Measurements from ENCODE around the gene TMEM140.
"Not testable (repeated sequence)": the region's sequence is repeated elsewhere in the genome, so short reads cannot be mapped to it uniquely, and the experiment has no call there.

Gene TMEM140

DNA sequence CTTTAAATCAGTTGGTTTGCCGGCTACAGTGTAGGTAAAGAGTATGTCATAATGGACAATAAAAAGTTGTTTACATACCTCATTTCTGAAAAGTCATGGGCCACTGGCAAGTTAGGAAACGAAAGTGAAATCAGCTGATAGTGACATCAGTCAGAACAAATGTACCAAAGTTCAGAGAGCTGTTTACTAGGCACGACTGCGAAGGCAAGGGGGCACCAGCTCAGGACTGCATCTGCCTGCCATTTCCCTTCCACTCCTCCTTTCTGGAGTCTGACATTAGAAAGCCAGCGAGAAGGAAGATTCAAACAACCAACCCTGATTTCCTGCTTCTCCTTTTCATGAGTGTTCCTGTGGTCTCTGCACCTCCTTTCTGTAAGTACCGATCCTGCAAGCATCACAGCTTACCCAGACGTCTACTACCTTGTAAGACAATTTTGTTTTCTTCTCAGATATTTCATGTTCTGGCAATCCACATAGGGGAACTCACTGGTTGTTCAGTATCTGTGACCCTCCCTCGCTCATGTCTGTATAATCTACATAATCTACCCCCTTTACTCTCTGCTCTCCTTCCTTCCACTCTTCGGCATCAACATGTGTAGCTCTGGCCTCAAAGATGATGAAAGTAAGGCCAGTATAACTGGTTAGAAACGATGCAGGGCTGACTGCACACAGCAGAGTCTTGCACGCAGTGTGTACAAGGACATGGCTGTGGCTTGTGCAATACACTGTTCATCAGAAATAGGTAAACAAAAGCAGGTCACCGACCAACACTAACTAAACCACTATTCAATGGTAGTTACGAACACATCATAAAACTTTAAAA, at the start of gene TMEM140:
Gene TMEM140 (plus strand): TSS at position 174 of the 823 bp plus-strand sequence. CDS start 16,370 bp downstream, outside the sequence.
- peak; percentile 76 for DNase-seq

DNA sequence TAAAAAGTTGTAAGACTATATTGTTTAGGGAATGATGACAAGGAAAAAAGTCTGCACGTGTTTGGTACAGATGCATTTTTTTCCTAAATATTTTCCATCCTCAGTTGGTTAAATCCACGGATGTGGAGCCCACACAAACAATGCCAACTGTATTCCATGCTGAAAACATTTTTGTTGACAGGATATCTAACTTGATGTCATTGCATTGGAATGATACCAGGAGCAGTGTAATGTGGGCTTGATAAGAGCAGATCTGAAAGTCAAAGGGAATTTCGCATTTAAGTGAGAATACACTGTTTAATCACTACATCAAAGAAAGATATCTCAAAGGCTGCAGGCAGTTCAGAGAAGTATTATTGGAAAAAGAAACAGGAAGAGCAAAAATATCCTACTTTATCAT, 49.5 kb upstream of the TMEM140 start:
- no peak for DNase-seq

DNA sequence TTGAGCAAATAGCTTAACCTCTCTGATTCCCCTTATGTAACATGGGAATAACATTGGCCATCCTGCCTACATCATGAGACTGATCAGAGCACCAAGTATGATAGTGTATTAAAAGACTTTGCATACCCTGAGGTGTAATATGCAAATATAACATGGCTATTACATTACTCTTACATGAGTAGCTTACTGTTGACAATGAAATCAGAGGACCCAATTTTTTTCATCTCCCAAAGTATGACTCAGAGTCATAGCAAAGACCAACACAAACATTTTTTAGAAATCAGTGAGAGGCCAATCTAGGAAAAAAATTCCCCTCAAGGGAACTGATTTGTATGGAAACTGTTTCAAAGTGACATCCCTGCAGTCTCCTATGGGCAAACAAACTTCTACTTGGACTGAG, 47.0 kb upstream of the TMEM140 start:
- no peak for DNase-seq

DNA sequence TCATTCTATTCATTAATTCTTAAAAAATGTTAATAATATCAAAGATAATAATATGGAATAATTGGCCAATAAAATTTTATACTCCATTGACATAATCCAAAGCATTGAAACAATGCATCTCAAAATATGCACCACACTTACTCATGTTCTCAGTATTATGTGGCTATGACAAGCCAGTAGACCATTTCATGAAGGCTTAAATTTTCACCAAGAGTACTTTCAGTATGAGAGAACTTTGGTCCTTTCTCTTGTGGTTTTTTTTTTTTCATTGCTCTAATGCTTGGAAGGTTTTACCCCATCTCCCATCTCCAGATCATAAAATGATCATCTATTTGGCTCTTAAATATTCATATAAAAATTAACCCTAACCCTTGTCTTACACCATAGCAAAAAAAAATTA, 45.5 kb upstream of the TMEM140 start:
- no peak for DNase-seq

DNA sequence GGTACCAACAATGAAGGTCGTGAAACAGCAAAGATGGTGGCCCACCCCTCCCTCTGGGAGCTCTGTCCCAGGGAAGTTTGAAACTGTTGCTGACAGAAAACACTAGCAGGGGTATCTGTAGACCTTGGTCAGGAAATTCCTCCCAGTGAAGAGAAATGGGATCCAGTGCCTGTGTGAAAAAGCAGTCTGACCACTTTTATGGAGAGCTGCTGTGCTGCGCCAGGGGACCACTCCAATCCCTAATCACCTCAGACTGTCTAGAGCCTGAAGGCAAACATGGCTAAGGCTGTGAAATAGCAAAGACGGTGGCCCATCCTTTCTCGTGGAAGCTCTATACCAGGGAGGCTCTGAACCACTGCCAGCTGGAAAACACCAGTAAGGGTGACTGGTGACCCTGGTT, 38.3 kb upstream of the TMEM140 start:
- no peak for DNase-seq

DNA sequence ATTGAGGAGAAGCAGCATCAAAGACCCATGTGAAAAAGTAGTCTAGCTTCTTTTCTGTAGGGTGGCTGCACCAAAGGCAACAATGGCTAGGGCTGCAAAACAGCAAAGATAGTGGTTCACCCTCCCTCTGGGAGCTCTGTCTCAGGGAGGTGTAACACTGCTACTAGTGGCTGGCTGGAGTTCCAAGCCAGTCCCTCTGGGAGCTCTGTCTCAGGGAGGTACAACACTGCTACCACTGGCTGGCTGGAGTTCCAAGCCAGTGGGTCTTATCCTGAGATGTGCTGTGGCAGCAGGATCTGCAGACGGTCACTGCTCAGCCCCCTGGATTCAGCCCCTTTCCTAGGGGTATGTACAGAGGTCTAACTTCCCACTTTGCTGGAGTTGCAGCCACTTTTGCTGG, 37.9 kb upstream of the TMEM140 start:
- no peak for DNase-seq

DNA sequence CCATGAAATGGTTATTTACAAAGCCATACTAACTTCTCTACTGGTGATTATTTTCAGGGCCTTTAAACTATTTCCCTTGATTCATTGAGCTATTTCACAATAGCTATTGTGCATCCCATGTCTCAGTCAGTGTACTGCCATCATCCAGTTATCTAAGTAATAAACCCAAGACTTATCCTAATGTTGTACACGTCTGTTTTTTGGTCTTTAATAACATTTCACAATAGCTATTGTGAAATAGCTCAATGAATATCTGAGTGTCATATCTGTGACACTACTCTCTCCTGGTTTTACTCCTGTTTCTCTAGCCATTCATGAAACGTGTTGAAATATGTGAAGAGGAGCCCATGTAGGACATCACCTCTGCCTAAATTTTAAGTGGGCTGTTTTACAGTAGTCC, 36.5 kb upstream of the TMEM140 start:
- DNase-seq, result no peak

DNA sequence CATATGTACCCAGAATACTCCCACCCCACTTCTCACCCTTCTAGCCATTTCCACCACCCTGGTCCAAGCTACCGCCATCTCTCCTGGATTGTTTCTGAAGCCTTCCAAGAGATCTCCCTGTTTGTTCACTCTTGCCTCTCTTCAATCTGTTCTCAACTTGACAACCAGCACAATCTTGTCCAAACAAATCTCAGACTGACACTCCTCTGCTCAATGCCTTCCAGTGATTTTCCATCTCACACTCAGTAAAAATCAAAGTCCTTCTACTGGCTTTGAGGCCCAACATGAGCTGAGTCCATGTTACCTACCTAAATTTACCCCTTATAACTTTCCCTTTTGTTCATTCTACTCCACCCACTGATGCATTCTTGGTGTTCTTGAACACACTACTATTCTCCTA, 33.2 kb upstream of the TMEM140 start:
- no peak for DNase-seq

DNA sequence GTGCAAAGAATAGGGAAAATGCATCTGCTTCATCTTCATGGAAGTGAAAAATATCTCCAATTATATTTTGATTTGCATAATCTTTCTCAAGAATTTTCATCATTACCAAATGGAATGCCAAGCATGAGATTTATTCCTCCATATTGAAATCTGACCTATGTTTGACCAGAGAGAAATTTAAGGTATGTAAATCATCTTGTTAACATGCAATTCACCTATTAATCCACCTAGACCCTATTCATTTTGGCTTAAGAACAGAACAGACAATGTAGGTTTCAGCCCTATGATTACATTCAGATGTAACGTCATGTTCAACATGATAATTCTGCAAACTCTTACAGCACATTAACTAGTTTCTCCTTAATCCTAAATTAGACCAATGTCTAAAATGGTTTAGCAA, 30.8 kb upstream of the TMEM140 start:
- no peak for DNase-seq

DNA sequence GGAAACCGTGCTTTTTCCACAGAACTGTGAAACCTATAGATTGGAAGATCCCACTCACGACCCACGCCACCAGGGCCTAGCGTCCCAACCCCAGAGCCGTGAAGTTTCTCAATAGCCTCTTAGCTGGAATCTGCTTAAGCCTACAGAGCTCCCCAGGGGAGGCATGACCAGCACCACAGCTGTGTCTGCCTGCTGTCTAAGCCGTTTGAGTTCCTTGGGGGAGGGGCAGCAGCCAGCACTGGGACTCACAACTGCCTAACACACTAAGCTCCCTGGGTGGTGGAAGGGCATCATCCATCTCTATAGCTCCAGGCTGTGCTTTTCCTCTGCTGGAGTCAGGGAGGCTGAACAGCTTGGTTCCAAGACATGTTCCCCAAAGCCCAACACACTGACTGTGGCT, 26.0 kb upstream of the TMEM140 start:
- no peak for DNase-seq

DNA sequence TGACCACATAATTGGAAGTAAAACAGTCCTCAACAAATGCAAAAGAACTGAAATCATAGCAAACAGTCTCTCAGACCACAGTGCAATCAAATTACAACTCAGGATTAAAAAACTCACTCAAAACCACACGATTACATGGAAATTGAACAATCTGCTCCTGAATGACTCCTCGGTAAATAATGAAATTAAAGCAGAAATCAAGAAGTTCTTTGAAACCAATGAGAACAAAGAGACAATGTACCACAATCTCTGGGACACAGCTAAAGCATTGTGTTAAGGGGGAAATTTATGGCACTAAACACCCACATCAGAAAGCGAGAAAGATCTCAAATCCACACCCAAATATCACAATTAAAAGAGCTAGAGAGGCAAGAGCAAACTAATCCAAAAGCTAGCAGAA, 23.2 kb upstream of the TMEM140 start:
- DNase-seq, result not testable (repeated sequence)

DNA sequence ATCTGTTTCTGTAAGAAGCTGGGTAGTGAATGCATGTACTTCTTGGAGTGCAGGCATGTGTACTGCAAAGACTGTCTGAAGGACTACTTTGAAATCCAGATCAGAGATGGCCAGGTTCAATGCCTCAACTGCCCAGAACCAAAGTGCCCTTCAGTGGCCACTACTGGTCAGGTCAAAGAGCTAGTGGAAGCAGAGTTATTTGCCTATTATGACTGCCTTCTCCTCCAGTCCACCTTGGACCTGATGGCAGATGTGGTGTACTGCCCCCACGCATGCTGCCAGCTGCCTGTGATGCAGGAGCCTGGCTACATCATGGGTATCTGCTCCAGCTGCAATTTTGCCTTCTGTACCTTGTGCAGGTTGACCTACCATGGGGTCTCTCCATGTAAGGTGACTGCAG, 18.9 kb upstream of the TMEM140 start:
- no peak for DNase-seq

DNA sequence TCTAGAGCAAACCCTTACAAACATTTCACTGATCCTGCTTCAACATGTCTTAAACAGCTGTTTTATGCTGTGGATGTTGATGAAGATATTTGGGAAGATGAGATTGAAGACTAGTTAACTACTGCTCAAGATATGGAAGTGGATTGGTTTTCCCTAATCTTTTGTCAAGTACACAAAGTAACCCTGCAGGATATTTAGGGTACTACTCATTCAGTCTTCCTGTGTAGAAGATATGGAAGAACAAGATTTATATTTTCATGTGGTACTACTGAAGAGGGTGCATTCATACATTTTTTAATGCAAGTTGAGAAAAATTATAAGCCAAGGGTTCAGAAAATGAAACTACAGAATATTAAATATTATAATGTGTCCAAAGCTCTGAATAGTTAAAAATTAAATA, 18.3 kb upstream of the TMEM140 start:
- DNase-seq, result no peak

DNA sequence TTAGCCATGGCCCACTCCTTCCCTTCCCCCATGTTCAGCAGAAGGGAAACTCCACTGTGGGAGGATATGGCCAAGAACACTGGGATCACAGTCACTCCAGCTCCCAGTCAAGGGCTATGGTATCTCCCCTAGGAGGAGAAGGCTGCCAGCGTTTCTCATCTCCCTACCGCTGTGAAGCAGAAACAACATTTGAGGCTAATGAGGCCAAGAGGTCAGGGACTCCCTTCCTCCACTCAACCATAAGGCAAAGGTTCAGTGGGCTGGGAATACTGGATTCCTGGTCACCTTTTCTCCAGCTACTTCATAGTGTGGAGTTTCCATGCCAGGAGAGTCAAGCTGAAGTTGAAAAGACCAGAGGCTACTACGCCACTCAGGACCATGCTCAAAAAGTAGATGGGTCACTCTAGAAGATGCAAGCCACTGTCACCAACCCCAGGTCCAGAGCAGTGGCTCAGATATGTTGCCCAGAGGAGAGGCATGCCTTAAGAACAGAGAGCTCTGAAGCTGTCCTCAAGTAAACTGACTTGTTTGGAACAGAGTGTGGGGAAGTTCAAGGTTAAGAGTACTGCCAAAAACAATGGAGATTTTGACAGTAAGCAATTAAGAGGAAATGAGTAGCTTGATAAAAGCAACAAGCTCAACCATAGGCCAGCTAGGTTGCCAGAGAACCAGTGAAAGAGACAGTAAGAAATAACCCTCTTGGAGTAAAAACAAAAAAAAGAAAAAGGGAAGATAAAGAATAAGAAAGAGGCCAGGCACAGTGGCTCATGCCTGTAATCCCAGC, 3.8 kb upstream of the TMEM140 start:
- DNase-seq, result no peak

DNA sequence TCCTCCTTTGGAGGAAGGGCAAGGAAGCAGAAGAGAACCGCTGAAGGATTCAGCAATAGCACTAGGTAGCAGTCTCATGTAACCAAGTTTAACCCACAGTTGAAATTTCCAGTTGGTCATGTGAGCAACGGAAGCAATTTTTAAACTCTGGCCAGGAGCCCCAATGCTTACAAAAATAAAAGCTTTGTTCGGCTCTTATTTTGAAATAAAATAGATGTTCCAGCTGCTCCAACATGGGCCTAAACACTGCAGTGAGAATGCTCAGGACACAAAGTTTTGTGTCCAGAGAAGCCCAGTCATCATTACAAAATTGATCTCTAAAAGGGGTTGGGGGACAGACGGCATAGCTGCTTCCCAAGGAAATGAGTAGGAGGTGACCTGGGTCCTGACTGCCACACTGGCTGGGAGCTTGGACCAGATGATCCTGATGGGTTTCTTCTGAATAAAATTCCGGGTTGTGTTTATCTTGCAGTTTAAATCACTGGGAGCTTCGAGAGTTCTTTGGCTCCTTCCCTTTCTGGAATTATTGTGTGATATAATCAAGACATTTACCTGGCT, 452 bp upstream of the TMEM140 start:
- peak; percentile 48 for DNase-seq

DNA sequence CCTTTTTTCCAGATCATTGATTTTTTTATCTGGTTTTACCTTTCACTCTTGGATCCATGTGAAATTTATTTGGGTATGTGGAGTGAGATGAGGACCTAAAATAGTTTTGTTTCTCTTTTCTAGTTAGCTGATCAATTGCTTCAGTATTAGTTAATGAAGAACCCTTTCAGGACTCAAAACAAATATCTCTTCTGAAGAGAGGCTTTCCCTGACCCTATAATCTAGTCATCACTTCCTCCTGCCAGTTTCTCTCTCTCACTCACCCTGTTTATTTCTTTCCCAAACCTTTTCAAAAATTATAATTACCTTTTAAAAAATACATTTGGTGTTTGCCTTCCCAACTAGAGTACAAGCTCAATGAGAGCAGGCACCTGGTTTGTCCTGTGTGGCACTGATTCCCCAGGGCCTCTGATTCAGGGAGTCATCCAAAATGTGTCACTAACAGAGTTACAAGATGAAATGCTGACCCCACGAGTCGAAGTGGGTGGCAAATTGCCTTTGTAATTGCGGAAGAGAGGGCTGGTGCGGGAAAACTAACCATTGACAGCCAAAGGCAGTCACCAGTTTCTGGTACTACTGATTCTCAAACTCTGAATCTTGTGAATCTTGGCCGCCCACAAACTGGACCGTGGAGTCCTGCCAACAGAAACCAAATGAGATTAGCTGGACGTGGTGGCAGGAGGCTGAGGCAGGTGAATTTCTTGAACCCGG, 2.4 kb downstream of the TMEM140 start:
- no peak for DNase-seq

DNA sequence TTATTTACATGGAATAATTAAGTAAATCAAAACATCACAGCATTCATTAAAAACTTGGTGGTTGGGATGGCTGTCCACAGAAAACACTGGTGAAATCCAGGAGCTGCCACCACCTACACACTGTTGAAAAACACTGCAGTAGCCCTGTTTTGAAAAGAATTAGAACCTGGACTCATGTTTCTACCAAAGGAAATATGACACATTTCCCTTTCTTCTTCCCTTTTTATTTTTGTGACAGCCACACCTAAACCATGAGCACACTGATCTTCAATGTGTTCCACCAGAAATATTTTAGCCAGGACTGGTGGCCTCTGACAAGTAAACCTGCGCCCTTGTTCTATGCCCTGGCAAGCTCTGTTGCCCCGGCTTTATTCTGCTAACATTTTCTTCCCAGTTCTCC, 3.3 kb downstream of the TMEM140 start:
- no peak for DNase-seq

DNA sequence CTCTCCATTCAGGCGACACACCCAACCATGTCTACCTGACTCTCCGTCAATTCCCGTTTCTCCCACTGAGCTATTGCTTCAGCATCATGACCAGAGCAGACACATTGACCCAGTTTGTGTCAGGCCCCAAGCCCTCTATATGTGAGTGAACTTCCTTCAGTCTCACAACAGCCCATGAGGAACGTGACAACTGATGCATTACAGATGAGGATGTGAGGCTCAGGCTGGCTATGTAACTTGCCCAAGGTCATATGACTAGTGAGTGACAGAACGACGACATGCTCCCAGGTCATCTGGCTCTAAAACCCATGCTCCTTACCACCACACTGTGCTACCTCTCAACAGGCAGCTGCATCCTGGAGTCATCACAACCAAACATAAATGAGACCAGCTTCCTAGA, 3.7 kb downstream of the TMEM140 start:
- no peak for DNase-seq

DNA sequence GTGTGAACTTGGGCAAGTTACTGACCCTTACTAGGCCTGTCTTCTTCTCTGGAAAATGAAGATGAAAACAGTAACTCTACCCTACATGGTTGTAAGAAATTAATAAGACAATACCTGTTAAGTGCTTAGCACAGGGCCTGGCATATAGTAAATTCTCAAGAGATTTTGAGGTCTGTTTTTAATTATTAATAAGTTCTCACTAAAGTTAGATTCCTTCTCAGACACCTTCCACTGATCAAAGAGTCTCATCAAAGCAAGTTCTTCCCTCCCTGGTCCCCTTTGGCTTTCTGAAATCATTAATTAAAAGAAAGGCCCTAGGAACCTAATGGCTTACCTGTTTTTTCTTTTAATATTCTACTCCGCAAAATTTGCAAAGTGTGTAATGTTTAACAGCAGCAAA, 4.6 kb downstream of the TMEM140 start:
- DNase-seq, result no peak

DNA sequence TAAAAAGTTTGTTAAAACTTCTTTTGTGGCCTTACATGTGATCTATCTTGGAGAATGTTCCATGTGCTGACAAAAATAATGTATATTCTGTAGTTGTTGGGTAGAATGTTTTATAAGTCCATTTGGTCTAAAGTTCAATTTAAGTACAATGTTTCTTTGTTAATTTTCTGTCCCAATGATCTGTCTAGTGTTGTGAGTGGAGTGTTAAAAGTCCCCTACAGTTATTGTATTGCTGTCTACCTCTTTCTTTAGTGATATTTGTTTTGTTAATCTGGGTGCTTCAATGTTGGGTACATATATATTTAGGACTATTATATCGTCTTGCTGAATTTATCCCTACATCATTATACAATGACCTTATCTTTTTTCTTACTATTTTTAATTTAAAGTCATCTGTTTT, 6.9 kb downstream of the TMEM140 start:
- no peak for DNase-seq

DNA sequence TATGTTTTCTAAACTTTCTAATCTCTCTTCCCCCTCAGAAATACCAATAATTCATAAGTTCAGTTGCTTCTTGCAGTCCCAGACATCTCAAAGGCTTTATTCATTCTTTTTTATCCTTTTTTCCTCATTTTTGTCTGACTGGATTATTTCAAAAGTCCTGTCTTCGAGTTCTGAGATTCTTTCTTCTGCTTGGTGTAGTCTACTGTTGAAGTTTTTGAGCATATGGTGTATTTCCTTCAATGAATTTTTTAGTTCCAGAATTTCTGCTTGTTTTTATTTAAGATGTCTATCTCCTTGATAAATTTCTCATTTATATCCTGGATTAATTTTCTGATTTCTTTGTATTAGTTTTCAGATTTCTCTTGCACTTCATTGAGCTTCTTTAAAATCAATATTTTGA, 8.4 kb downstream of the TMEM140 start:
- DNase-seq, result no peak

DNA sequence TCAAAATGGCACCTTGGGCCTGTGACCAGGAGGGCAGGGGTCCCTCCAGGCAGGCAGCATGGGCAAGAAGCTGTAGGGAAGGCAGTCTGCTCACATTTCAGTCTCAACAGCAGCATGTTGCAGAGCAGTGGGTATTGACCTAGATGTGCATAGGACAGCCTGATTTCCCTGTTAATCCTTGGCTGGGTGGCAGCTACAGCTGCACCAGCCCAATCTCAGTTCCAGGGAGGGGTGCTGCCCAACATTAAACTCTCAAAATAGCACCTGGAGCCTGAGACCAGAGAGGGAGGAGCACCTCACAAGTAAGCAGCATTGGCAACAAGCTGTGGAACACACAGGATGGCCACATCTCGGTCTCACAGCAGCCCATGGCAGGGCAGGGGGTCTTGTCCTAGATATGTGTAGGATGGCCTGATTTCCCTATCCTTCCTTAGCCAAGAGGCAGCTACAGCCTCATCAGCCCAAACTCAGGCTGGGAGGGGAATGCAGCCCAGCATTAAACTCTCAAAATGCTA, 10.3 kb downstream of the TMEM140 start:
- DNase-seq, result no peak

DNA sequence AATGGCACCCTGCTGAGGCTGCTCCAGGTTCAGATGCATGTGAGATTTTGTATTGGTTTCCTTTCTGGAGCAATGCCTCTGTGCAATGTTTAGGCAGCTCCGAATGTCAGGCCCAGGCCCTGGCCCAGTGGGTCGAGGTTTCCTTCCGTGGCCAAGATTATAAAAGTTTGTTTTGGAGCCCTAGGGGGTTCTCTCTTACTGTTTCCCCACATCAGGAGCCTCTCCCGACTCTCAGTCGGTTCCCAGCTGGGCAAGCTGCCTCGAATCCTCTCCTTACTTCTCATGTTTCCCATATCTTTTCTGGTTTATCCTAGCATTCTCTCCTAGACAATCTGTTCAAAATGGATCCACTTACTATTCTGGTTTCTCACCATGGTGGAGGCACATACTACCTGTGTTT, 11.0 kb downstream of the TMEM140 start:
- no peak for DNase-seq

Data from CD4-positive, alpha-beta T cell treated with Interleukin-12 subunit alpha and Interleukin-12 subunit beta, for 1 hour (primary cell).